Fibroblast of pulmonary artery (primary cell): ENCODE measurements around the gene LRRC53.

ENCODE experiments used
- DNase-seq: peaks from one replicate; pipeline ENCODE4 v3.0.0-alpha.2; 2010; ENCODE audit warnings: low read depth
- H3K4me3 ChIP-seq: replicated peaks from 2 replicates; pipeline ENCODE4 v1.5.1; 2011; ENCODE audit warnings: low read depth, mild to moderate bottlenecking, control low read depth, low read length, moderate library complexity
- CTCF ChIP-seq: IDR thresholded peaks from 2 replicates; pipeline ENCODE4 v1.5.1; 2011; ENCODE audit warnings: mild to moderate bottlenecking, control low read depth, low read length, inconsistent platforms; ENCODE audit errors: missing control alignments

LRRC53 gene

GRCh38 chr1:74467786-74468377 is 44.5 kb downstream of the LRRC53 start:
- TF ChIP-seq CTCF, result no peak
- DNase-seq, result peak; percentile 48
- no peak overlapping the region for H3K4me3 ChIP-seq

- TF ChIP-seq CTCF, result no peak
- no peak for DNase-seq
- H3K4me3 ChIP-seq, result no peak overlapping the region
Measured at GRCh38 chr1:74465193-74465681, 47.2 kb downstream of the LRRC53 start.

GRCh38 chr1:74464037-74464436 is 48.4 kb downstream of the LRRC53 start:
- DNase-seq, result no peak
- no peak for TF ChIP-seq CTCF
- H3K4me3 ChIP-seq, result no peak overlapping the region

- no peak for TF ChIP-seq CTCF
- H3K4me3 ChIP-seq, result no peak overlapping the region
- DNase-seq, result peak; percentile 17
Measured at GRCh38 chr1:74463333-74463988, 49.0 kb downstream of the LRRC53 start.

DNA sequence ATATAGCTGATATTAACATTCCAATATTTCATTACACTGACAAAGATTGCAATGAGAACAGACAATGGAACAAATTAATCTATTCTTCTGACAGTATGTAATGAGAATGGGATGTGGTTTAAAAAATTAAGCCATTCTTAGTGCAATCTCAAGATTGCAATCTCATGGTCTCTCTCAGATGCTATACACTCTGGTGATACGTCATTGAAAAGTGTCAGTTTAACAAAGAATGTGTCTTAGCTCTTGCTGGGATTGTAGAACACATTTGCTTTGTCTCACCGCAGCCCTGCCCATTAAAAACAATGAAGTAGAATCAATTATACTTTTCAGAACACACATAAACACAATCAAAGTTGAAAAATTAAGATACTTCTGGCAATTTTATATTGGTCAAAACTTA is 55.2 kb downstream of the LRRC53 start:
- no peak for TF ChIP-seq CTCF
- no peak overlapping the region for H3K4me3 ChIP-seq
- DNase-seq, result no peak

DNA sequence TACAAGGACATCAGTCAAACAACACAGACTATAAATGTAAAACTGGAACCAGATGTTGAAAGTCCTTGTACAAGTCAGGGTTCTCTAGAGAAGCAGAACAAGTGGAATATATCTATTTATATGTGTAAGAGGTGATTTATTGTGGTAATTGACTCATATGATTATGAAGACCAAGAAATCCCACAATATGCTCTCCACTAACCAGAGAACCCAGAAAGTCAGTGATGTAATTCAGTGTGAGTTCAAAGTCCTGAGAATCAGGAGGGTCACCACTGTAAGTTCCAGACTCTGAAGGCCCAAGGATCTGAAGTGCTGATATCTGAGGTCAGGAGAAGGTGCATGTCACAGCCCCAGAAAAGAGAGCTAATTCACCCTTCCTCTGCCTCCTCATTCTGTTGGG is 57.0 kb downstream of the LRRC53 start:
- DNase-seq, result no peak
- TF ChIP-seq CTCF, result no peak
- no peak overlapping the region for H3K4me3 ChIP-seq

- H3K4me3 ChIP-seq, result no peak overlapping the region
- no peak for DNase-seq
- TF ChIP-seq CTCF, result no peak
Measured at GRCh38 chr1:74453277-74453676, 59.1 kb downstream of the LRRC53 start.
